GM12891 (cell line): ENCODE data around the gene KIR2DL4.
"Not testable (repeated sequence)": the region's sequence is repeated elsewhere in the genome, so short reads cannot be mapped to it uniquely, and the experiment has no call there.

Experiments used
- POLR2A ChIP-seq: IDR thresholded peaks from 2 replicates; pipeline ENCODE4 v1.6.1; 2011; ENCODE audit warnings: low read depth, low read length, control low read depth
- POLR2AphosphoS5 ChIP-seq: IDR thresholded peaks from 2 replicates; pipeline ENCODE4 v1.6.1; 2011; ENCODE audit warnings: low read depth, low read length, control low read depth
- TAF1 ChIP-seq: IDR thresholded peaks from 2 replicates; pipeline ENCODE4 v1.6.1; 2011; ENCODE audit warnings: low read depth, low read length, control low read depth

GRCh38 chr19:54782916-54783315 is 20.5 kb upstream of the KIR2DL4 start:
- not testable (repeated sequence) for TF ChIP-seq POLR2A, TAF1, POLR2AphosphoS5
